Progenitor cell of endocrine pancreas (in vitro differentiated cells): ENCODE data around the gene IRF4. TPM values are rescaled to one million over a fixed set of nuclear protein-coding genes. Genes with fewer than 3 reads are reported as not detected.

ENCODE experiments used
- DNase-seq: peaks from one replicate; pipeline ENCODE4 v3.0.0; 2021; ENCODE audit warnings: low spot score; ENCODE audit not compliant: unreplicated experiment
- H3K27ac Mint-ChIP-seq: 2 replicates; pipeline ENCODE4 v1.8.0; 2021; ENCODE audit warnings: mild to moderate bottlenecking, moderate library complexity, mixed read lengths
- H3K27me3 Mint-ChIP-seq: 2 replicates; pipeline ENCODE4 v1.8.0; 2021; ENCODE audit warnings: mixed read lengths
- H3K36me3 Mint-ChIP-seq: 2 replicates; pipeline ENCODE4 v1.8.0; 2022; ENCODE audit warnings: mixed read lengths; ENCODE audit not compliant: insufficient read depth
- H3K4me1 Mint-ChIP-seq: 2 replicates; pipeline ENCODE4 v1.8.0; 2021; ENCODE audit warnings: low read depth, mixed read lengths
- H3K4me3 Mint-ChIP-seq: 2 replicates; pipeline ENCODE4 v1.8.0; 2021; ENCODE audit warnings: low read depth, mild to moderate bottlenecking, moderate library complexity, mixed read lengths
- H3K9me3 Mint-ChIP-seq: 2 replicates; pipeline ENCODE4 v1.8.0; 2021; ENCODE audit warnings: low read depth, mixed read lengths
- total RNA-seq: library from RNA; stranded (reverse); gene quantifications from 2 replicates; pipeline ENCODE4 v1.2.1, GENCODE V29; 2021
- TF ChIP-seq, protein P1 (sequence below): fragments of 200-600 bp; sonication (generic); IDR thresholded peaks from one replicate; pipeline ENCODE4 v1.5.0; 2021; ENCODE audit warnings: antibody characterized with exemption, mild to moderate bottlenecking; ENCODE audit not compliant: unreplicated experiment

Gene IRF4
- total RNA-seq, 1 donor from 2014 or later, result not detected

DNA sequence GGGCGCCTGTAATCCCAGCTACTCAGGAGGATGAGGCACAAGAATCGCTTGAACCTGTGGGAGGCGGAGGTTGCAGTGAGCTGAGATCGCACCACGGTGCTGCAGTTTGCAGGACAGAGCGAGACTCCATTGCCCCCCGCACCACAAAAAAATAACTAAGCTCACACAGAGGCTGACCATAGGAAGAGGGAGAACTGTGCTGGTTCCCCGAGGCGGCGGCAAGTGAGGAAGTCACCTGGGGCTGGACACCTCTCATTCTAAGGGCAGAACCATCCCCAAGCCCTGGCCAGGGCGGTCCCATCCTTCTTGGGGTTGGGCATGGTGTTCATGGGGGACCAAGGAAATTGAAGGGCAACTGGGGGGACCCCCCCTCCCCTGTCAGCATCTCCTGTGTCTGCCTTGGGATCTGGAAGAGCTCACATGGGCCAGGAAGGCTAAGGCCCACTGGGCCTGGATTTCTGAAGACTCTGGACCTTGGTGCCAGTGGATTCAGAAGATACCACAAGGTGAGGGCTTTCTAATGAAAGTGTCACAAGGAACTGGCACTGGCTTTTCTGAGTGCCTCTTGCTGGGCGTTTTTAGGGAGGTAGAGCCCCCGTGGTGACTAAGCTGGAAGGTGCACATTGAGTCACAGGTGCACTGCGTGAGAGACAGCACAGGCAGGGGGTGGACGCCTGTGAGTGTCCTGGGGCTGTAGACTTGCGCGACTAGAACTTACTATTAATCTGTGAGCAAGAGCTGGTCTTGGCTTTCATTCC is 11.5 kb downstream of the IRF4 start:
- TF ChIP-seq, protein P1, sequence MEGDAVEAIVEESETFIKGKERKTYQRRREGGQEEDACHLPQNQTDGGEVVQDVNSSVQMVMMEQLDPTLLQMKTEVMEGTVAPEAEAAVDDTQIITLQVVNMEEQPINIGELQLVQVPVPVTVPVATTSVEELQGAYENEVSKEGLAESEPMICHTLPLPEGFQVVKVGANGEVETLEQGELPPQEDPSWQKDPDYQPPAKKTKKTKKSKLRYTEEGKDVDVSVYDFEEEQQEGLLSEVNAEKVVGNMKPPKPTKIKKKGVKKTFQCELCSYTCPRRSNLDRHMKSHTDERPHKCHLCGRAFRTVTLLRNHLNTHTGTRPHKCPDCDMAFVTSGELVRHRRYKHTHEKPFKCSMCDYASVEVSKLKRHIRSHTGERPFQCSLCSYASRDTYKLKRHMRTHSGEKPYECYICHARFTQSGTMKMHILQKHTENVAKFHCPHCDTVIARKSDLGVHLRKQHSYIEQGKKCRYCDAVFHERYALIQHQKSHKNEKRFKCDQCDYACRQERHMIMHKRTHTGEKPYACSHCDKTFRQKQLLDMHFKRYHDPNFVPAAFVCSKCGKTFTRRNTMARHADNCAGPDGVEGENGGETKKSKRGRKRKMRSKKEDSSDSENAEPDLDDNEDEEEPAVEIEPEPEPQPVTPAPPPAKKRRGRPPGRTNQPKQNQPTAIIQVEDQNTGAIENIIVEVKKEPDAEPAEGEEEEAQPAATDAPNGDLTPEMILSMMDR, result no peak
- peaks cover 66% of the 10 kb centered on the region for H3K27me3 Mint-ChIP-seq

DNA sequence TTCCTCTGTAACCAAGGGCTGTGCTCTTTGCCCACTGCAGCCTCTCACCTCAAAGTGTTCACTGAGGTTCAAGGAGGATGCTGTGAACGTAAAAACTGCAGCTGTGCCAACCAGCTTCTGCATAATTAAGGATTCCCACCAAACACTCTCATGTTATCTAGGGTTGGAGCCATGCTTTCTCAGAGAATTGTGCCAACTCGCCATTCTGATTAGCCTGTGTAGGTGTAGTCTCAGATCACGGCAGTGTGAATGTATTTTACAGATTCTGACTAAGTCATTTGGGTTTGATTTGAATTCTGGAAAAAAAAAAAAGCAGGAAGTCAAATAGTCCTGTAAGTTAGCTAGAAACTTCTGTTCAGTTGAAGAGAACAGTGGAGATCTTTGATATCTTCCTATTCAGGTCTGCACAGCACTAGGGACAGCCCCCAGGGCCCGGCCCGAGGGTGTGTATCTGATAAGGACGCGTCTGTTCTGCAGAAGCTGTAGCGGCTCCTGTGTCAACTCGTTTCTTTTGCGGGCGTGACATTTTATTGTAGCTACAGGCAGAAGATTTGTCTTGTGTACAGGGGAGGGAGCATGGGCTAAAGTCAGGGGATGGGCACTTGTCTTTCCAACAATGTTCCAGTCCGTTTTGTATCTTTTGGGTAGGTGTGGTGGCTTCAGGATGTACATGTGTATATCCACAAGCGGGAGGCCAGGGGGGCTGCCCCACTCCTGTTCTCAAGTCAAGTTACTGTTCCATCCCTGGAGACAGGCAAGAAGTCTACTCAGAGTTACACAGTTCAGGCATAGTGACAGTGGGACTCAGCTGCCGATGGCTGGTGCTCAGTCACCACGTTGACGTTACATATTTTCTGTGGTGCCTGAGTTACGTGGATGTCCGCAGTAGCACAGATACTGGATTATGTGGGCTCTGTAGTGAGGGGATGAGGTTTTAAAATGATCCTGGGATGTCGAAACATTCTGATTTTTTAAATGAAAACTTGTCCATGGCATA is 12.4 kb downstream of the IRF4 start:
- TF ChIP-seq, protein P1, result no peak
- peaks cover 57% of the 10 kb centered on the region for H3K27me3 Mint-ChIP-seq
- no peak for DNase-seq
- no peak overlapping the region for H3K4me3 Mint-ChIP-seq
- H3K4me1 Mint-ChIP-seq, result no peaks in the 10 kb centered on the region
- H3K36me3 Mint-ChIP-seq, result no peaks in the 10 kb centered on the region
- no peak overlapping the region for H3K27ac Mint-ChIP-seq
- peaks cover 3% of the 10 kb centered on the region for H3K9me3 Mint-ChIP-seq

More for the DNA sequence above, 11.5 kb downstream of the IRF4 start:
- no peak for DNase-seq
- no peak overlapping the region for H3K27ac Mint-ChIP-seq
- H3K9me3 Mint-ChIP-seq, result peaks cover 3% of the 10 kb centered on the region
- H3K4me1 Mint-ChIP-seq, result no peaks in the 10 kb centered on the region
- no peaks in the 10 kb centered on the region for H3K36me3 Mint-ChIP-seq
- H3K4me3 Mint-ChIP-seq, result no peak overlapping the region

DNA sequence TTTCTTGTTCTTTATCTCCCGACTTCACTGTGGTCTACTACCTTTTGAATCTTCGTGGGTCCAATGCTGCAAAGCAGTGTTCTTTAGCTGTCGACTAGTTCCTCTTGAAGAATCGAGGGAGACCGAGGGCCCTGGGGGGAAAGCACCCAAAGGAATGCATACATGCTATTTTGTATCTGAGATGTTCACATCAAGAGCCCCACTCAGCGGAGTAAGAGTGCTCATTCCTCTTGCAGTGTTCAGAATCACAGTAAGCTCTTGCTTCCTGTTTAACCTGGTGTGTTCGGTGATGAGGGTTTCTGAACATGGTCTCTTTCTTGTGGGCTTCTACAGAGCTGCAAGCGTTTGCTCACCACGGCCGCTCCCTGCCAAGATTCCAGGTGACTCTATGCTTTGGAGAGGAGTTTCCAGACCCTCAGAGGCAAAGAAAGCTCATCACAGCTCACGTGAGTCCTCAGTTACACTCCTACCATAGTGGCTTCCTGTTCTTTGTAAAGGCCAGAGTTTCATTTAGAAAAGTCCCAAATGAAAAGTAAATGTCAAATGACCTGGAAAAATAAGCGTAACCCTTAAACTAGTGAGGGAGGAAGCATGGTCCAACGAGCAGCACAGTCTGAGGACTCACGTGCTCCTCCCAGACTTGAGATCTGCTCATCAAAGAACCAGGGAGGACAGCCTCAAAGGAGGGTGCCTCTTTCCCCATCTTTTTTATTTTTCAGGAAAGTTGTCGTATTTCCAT is 13.3 kb downstream of the IRF4 start:
- no peak overlapping the region for H3K27ac Mint-ChIP-seq
- no peaks in the 10 kb centered on the region for H3K4me1 Mint-ChIP-seq
- DNase-seq, result no peak
- no peak overlapping the region for H3K4me3 Mint-ChIP-seq
- TF ChIP-seq, protein P1, result no peak
- peaks cover 3% of the 10 kb centered on the region for H3K9me3 Mint-ChIP-seq
- no peaks in the 10 kb centered on the region for H3K36me3 Mint-ChIP-seq
- peaks cover 49% of the 10 kb centered on the region for H3K27me3 Mint-ChIP-seq

DNA sequence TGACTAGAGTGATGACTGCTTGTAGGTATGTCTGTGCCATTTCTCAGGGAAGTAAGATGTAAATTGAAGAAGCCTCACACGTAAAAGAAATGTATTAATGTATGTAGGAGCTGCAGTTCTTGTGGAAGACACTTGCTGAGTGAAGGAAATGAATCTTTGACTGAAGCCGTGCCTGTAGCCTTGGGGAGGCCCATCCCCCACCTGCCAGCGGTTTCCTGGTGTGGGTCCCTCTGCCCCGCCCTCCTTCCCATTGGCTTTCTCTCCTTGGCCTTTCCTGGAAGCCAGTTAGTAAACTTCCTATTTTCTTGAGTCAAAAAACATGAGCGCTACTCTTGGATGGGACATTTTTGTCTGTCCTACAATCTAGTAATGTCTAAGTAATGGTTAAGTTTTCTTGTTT is 16.6 kb downstream of the IRF4 start:
- Mint-ChIP-seq H3K9me3 (peaks cover 3% of the 10 kb centered on the region), H3K4me3 (no peak overlapping the region), H3K27ac (no peak overlapping the region), H3K36me3 (no peaks in the 10 kb centered on the region), H3K27me3 (peaks cover 60% of the 10 kb centered on the region), H3K4me1 (peaks cover 4% of the 10 kb centered on the region)
- TF ChIP-seq, protein P1, result no peak
- DNase-seq, result no peak
